Measurements from ENCODE around the gene FTCD.

- TF ChIP-seq, protein P1, sequence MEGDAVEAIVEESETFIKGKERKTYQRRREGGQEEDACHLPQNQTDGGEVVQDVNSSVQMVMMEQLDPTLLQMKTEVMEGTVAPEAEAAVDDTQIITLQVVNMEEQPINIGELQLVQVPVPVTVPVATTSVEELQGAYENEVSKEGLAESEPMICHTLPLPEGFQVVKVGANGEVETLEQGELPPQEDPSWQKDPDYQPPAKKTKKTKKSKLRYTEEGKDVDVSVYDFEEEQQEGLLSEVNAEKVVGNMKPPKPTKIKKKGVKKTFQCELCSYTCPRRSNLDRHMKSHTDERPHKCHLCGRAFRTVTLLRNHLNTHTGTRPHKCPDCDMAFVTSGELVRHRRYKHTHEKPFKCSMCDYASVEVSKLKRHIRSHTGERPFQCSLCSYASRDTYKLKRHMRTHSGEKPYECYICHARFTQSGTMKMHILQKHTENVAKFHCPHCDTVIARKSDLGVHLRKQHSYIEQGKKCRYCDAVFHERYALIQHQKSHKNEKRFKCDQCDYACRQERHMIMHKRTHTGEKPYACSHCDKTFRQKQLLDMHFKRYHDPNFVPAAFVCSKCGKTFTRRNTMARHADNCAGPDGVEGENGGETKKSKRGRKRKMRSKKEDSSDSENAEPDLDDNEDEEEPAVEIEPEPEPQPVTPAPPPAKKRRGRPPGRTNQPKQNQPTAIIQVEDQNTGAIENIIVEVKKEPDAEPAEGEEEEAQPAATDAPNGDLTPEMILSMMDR (conservative IDR thresholded peaks at IDR 0.05; ENCODE audit: low read depth, low read length), result no peak
- TF ChIP-seq EZH2phosphoT487 (IDR thresholded peaks at IDR 0.05; ENCODE audit: borderline replicate concordance, low read length) (no peak), EZH2 (IDR thresholded peaks at IDR 0.05; ENCODE audit: low read length, unreplicated experiment) (no peak)
Measured at GRCh38 chr21:46144464-46145070, 10.8 kb downstream of the FTCD start.
